HG03457 (cell line): ENCODE data around the gene CDK17.

Experiments
- ATAC-seq: cut with Tn5 transposase; IDR thresholded peaks from one replicate; pipeline ENCODE4 v1.9.1; 2021; ENCODE audit warnings: moderate number of reproducible peaks; ENCODE audit not compliant: unreplicated experiment

Gene CDK17

GRCh38 chr12:96241846-96242256, 158.4 kb downstream of the CDK17 start:
- no peak for ATAC-seq

GRCh38 chr12:96241431-96241830, 158.8 kb downstream of the CDK17 start:
- no peak for ATAC-seq

GRCh38 chr12:96240656-96241055, 159.6 kb downstream of the CDK17 start:
- no peak for ATAC-seq

- ATAC-seq: no peak
These were observed 160.3 kb downstream of the CDK17 start for GRCh38 chr12:96239711-96240635.

DNA sequence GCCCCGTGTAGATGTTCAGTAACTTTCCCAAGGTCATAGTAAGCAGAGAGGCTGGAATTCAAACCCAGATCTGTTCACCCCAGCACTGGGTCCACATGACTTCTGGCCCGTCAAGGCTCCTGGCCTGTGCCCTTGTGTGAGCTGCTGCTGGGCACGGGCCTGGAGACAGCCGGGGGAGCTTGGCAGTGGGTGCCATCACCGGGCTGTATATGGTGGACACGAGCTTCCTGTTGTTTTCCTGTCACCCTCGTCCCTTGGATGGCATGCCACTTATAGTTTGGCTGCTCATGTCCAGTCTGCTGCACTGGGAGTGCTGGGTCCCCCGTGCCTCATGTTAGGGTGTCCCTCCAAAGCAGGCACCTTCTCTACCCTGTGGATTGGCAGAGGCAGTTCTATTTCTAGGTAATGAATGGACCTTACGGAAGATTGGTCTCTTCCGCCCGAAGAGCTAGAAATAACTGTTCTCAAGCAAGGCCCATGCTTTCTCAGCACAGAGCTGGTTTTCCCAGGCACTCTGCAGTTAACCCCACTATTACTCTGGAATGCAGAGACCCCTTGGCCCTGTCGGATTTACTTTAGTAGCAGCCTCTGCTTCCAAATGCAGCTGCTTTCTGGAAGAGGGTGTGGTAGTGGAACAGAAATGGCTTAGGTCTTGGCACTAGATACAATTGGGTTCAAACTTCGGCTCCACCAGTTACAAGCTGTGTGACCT, 161.7 kb downstream of the CDK17 start:
- no peak for ATAC-seq

DNA sequence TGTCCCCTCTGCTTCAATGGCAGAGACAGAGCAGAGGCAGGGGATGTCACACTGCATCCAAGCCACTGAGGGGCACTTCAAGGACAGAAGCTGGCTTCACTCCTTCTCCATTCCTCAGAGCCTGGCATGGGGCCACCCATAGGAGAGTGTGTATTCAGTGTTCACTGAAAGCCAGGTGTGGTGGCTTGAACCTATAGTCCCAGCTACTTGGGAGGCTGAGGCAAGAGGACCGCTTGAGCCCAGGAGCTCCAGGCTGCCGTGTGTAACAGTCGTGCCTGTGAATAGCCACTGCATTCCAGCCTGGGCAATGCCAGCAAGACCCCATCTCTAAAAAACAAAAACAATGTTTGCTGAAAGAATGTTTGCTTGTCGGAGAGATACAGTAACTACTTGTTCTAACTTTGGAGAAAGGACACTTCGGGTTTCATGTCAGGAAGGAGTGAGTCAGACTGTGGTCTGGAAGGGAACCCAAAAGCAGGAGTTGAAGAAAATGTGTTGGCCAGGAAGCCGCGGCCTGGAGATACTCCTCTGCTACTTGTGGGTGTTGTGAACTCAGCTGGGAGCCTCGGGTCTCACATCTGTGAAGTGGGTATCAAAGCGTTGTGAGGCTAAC, 162.7 kb downstream of the CDK17 start:
- no peak for ATAC-seq

GRCh38 chr12:96237035-96237434, 163.2 kb downstream of the CDK17 start:
- ATAC-seq: no peak

GRCh38 chr12:96236221-96236822, 163.9 kb downstream of the CDK17 start:
- no peak for ATAC-seq

GRCh38 chr12:96235484-96235826, 164.8 kb downstream of the CDK17 start:
- no peak for ATAC-seq

DNA sequence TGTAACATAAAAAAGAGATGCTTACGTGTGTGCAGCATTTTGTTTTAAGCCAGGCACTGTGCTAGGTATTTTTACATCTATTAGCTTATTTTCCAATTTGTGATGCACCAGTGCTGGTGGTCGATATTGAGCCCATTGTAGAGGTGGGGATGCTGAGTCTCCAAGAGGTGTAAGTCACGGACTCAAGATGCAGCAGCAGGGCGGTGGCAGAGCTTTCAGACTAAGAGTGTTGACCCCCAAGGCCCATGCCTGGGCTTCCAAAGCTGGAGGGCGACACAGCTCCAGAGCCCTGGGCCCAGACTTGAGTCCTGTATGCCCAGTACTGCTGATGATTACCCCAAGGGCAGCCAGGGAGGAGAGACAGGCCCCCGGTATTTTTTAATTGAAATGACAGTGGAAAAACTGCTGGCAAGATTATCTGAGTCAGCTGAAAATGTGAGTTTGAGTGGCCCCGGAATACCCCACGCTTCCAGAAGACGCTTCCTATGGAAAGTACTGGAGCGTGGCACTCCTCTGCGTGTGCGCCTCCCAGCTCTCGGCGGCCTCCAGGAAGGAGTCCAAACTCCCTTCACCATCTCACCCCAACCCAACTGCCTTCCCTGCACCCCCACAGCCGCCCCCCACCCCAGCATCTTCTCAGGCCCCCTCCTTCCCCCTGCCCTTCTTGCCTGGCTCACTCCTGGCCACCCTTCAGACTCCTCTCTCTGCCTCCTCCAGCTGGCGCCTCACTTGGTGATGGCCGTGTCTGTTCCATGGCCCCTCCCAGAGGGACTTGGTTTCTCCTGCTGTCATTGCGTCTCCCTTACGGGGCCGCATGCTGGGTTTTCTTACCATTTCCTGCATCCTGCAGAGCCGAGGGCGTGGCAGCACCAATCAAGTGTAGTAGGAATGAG, 165.4 kb downstream of the CDK17 start:
- no peak for ATAC-seq

DNA sequence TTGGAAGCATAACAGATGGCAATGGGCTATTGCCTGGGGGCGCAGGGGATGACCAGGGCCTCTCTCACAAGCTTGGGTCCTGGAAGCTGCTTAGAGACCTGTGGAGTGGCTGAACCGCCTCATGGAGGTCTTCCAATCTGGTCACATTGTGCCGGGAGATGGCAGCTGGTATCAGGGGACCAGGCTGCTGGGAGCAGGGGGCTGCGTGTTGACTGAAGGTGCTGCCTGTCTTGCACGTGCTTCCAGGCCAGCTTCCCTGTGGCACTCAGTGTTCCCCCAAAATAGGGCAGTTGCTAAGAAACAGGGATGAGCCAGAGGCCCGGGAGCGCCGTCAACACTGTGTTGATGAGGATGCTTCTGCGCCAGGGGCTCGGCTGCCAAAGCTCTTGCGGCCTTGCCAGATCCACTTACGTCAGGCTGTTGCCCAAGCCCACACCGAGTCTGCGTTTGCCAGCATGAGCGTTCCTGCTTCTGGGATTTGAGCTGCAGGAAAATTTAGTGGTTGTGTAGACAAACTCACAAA, 166.2 kb downstream of the CDK17 start:
- no peak for ATAC-seq

- no peak for ATAC-seq
These were observed 167.1 kb downstream of the CDK17 start for GRCh38 chr12:96233168-96233567.

- ATAC-seq: no peak
These were observed 169.6 kb downstream of the CDK17 start for GRCh38 chr12:96230646-96231045.

GRCh38 chr12:96228566-96229248, 171.5 kb downstream of the CDK17 start:
- no peak for ATAC-seq
